GM18951 (cell line): ENCODE measurements around the gene PPP4R1.
"Not testable (repeated sequence)": the region's sequence is repeated elsewhere in the genome, so short reads cannot be mapped to it uniquely, and the experiment has no call there.

Source experiments
- POLR2A ChIP-seq: IDR thresholded peaks from 4 replicates; pipeline ENCODE4 v1.6.1; 2011; ENCODE audit warnings: mild to moderate bottlenecking; ENCODE audit not compliant: insufficient read length, insufficient read depth; ENCODE audit errors: extremely low read depth
- in situ Hi-C: fragments of 300-500 bp; cut with MboI; formaldehyde crosslinking; loops from one replicate; pipeline ENCODE4 v1.12.0; 2022; ENCODE audit warnings: low sequenced_read_pairs, mixed read lengths, inconsistent platforms; ENCODE audit not compliant: unreplicated experiment

Gene PPP4R1

GRCh38 chr18:9642799-9643462 lies 28.6 kb upstream of the PPP4R1 start:
- in situ Hi-C loops, result no loop called here

GRCh38 chr18:9641081-9641480 lies 26.7 kb upstream of the PPP4R1 start:
- in situ Hi-C loops, result not testable (repeated sequence)

More at GRCh38 chr18:9642799-9643462, 28.6 kb upstream of the PPP4R1 start:
- no peak for TF ChIP-seq POLR2A

GRCh38 chr18:9638886-9639285 lies 24.5 kb upstream of the PPP4R1 start:
- TF ChIP-seq POLR2A, result no peak
- in situ Hi-C loops, result no loop called here

- no peak for TF ChIP-seq POLR2A
- in situ Hi-C loops, result no loop called here
Observed at GRCh38 chr18:9637036-9637767, 22.8 kb upstream of the PPP4R1 start.

GRCh38 chr18:9634856-9635255 lies 20.5 kb upstream of the PPP4R1 start:
- no peak for TF ChIP-seq POLR2A
- in situ Hi-C loops, result no loop called here

- TF ChIP-seq POLR2A, result no peak
- in situ Hi-C loops, result no loop called here
Observed at GRCh38 chr18:9631814-9632496, 17.6 kb upstream of the PPP4R1 start.

- TF ChIP-seq POLR2A, result no peak
- in situ Hi-C loops, result no loop called here
Observed at GRCh38 chr18:9630444-9630843, 16.1 kb upstream of the PPP4R1 start.

- in situ Hi-C loops, result no loop called here
- TF ChIP-seq POLR2A, result no peak
Observed at GRCh38 chr18:9629709-9630108, 15.3 kb upstream of the PPP4R1 start.

GRCh38 chr18:9628984-9629383 lies 14.6 kb upstream of the PPP4R1 start:
- TF ChIP-seq POLR2A, result no peak
- in situ Hi-C loops, result no loop called here

GRCh38 chr18:9627642-9628041 lies 13.3 kb upstream of the PPP4R1 start:
- no peak for TF ChIP-seq POLR2A
- in situ Hi-C loops, result no loop called here

GRCh38 chr18:9619990-9620389 lies 5.6 kb upstream of the PPP4R1 start:
- in situ Hi-C loops, result no loop called here

GRCh38 chr18:9619545-9619944 lies 5.2 kb upstream of the PPP4R1 start:
- in situ Hi-C loops, result no loop called here
- no peak for TF ChIP-seq POLR2A

More at GRCh38 chr18:9619990-9620389, 5.6 kb upstream of the PPP4R1 start:
- TF ChIP-seq POLR2A, result no peak

- in situ Hi-C loops, result no loop called here
- TF ChIP-seq POLR2A, result no peak
Observed at GRCh38 chr18:9619056-9619455, 4.7 kb upstream of the PPP4R1 start.
